ENCODE measurements around the gene STAC3. TPM values are rescaled to one million over a fixed set of nuclear protein-coding genes. Genes with fewer than 3 reads are reported as not detected.

STAC3 gene
- total and polyA plus RNA-seq, 12 donors, result 0.30 to 10.5 (median 2.5) TPM

DNA sequence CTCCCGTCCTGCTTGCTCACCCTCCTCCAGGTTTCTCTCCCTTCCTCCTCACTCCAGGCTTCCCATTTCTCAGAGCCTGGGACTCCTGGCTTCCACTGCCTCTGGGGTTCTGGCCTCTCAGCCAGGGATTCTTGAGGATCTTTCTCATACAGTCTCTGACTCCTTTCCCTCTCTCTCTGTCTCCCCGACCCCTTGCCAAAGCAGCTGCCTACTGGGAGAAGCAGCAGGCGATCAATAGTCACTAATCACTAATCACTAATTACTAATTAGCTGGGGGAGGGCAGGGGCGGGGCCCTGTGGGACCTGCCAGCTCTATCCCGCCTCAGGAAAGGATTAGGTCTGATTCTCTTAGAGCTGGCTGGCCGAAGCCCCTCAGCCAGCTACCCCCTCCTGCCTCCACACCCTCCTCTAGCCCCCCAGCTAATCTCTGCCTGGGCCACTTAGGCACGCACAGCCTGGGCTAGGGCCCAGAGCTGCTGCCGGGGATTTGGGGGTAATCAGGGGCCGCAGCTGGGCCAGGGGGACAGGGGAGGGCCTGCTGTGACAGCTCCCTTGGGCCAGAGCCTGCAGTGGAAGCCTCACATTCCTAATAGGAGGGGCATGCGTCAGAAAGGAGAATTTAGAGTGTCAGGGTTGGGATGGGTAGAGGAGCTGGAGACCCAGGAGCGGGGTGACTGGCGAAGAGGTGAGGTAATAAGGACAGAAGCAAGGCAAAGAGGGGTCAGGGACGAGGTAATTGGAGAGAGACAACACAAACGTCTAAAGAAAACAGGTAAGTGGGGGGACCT lies 31.6 kb downstream of the STAC3 start:
- intact Hi-C loops (cut with DNase I), result no loop called here
- Histone ChIP-seq H3K9me3 (replicated peaks in 1 of 3) (no peaks in the 10 kb centered on the region), H3K36me3 (replicated peaks in 1 of 2) (no peaks in the 10 kb centered on the region), H3K27ac (no peak overlapping the region), H3K4me3 (no peak overlapping the region), H3K27me3 (peaks cover 75% of the 10 kb centered on the region), H3K4me1 (replicated peaks in 1 of 2) (peaks cover 6 to 21% of the 10 kb centered on the region in 2 donors)
- DNase-seq, result no peak
- 54 to 73% (median 61%) methylated on average over 9 to 14 of the region's 14 CpGs for WGBS, 4 donors
- TF ChIP-seq, protein P1, sequence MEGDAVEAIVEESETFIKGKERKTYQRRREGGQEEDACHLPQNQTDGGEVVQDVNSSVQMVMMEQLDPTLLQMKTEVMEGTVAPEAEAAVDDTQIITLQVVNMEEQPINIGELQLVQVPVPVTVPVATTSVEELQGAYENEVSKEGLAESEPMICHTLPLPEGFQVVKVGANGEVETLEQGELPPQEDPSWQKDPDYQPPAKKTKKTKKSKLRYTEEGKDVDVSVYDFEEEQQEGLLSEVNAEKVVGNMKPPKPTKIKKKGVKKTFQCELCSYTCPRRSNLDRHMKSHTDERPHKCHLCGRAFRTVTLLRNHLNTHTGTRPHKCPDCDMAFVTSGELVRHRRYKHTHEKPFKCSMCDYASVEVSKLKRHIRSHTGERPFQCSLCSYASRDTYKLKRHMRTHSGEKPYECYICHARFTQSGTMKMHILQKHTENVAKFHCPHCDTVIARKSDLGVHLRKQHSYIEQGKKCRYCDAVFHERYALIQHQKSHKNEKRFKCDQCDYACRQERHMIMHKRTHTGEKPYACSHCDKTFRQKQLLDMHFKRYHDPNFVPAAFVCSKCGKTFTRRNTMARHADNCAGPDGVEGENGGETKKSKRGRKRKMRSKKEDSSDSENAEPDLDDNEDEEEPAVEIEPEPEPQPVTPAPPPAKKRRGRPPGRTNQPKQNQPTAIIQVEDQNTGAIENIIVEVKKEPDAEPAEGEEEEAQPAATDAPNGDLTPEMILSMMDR (IDR thresholded peaks at IDR 0.05), result no peak
- TF ChIP-seq POLR2A (IDR thresholded peaks at IDR 0.05), result no peak

DNA sequence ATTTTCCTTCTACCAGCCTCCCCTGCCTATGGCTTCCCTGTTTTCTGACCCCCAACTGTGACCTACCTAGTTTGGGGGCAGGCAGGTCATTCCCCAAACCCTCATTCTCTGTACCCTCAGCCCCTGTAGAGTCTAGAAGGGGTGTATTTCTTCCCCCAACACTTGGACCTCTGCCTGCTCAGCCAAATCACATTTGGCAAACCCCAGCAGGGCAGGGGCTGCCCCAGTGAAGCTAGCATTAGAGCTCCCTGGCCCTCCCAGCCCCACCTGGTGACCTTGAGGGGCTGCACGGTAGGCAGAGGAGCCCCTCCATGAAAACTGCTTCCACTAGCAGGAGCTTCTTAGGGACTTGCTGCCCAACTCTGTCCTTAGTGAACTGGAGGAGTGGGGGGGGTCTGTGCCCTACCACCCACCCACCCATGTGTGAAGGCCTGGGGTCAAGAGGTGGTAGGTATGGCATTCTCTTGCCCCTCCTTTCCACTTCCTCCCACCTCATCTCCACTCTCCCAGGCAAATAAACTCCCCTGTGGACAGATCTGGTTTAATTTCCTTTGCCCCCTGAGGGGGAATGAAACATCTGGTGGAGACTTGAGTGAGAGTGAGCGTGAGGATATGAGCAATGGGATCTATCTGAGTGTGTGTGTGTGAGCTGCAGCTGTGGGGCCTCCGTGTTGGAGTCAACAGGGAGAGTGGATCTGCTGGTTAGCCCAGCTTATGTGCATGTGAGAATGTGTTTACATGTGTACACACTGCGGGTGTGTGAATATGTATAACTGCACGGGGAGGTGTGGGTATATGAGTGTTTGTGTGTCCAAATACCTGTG lies 32.7 kb downstream of the STAC3 start:
- Histone ChIP-seq H3K36me3 (replicated peaks in 1 of 2) (no peaks in the 10 kb centered on the region), H3K27me3 (peaks cover 67% of the 10 kb centered on the region), H3K4me3 (no peak overlapping the region), H3K27ac (no peak overlapping the region), H3K9me3 (replicated peaks in 1 of 3) (no peaks in the 10 kb centered on the region), H3K4me1 (replicated peaks in 1 of 2) (peaks cover 6 to 21% of the 10 kb centered on the region in 2 donors)
- 76 to 83% (median 81%) methylated on average over 5 of the region's 5 CpGs for WGBS, 4 donors
- no peak for TF ChIP-seq POLR2A (IDR thresholded peaks at IDR 0.05)
- TF ChIP-seq, protein P1 (IDR thresholded peaks at IDR 0.05), result no peak
- no peak for DNase-seq
- intact Hi-C loops (cut with DNase I), result no loop called here

DNA sequence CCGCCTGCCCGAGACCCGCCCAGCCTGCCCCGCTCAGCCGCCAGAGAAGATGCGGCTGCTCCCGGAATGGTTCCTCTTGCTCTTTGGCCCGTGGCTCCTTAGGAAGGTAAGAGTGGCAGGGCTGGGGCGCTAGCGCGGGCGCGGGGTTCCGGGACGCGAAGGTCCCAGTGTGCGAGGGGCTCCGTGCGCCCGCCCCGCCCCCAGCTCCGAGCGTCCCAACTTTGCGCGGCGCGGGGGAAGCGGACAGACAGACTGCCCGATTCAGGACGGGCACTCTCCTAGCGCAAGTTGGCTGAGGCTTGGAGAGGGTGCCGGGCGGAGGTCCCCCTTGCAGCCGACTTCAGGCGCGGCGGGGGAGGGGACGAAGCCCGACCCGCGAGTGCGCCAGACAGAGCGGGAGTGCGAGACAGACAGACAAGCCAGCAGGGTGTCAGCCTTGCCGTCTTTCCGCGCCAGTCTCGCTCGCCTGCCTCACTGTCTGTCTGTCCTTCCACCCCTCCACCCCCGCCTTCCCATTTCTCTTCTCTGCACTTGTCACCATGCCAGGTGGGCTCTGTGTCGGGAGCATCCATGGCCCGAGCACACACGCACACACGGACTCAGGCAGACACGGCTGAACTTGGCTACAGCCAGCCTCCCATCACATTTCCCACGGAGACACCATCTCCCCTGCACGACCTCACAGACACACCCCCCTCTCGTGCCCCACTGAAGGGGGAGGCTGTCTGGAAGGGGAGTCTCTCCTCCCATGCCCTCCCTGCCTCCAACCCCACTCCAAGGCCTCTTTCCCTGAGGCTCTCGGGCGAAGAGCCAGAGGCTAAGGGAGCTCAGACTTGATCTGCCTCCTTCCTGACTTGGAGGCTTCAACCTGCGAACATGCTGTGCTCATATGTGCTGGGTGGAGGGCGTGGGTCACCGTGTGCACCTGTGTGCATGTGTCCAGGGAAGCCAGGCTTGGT lies 33.8 kb downstream of the STAC3 start:
- Histone ChIP-seq H3K4me1 (replicated peaks in 1 of 2) (peaks cover 6 to 21% of the 10 kb centered on the region in 2 donors), H3K27me3 (peaks cover 57% of the 10 kb centered on the region), H3K36me3 (replicated peaks in 1 of 2) (peaks cover 0 to 4% of the 10 kb centered on the region in 2 donors), H3K4me3 (peak overlapping the region in 1 of 4 donors; percentile 55), H3K27ac (no peak overlapping the region), H3K9me3 (replicated peaks in 1 of 3) (no peaks in the 10 kb centered on the region)
- peak in 2 of 7 donors; percentile 42 to 49 for DNase-seq
- intact Hi-C loops (cut with DNase I), result no loop called here
- TF ChIP-seq, protein P1 (IDR thresholded peaks at IDR 0.05), result no peak
- TF ChIP-seq POLR2A (IDR thresholded peaks at IDR 0.05), result no peak
- WGBS, 4 donors, result 1 to 17% (median 2%) methylated on average over 9 to 63 of the region's 63 CpGs

All from adrenal gland (tissue), 12 donors.